ENCODE results near the gene CNOT6. TPM values are rescaled to one million over a fixed set of nuclear protein-coding genes. Genes with fewer than 3 reads are reported as not detected.

CNOT6 gene
- total RNA-seq, 1 donor from 2014 or later = 41.7 TPM

GRCh38 chr5:180625791-180626660 lies 131.8 kb downstream of the CNOT6 start:
- FAIRE-seq = no peak
- no peaks in the 10 kb centered on the region for H3K79me2 ChIP-seq (ENCODE audit: insufficient read depth, low read length)
- no peak for DNase-seq (ENCODE audit: low read depth)
- TF ChIP-seq CTCF (IDR thresholded peaks at IDR 0.05; ENCODE audit: insufficient read depth, low read depth, low read length) = no peak
- TF ChIP-seq EZH2 (IDR thresholded peaks at IDR 0.05; ENCODE audit: insufficient read depth, low read length) = no peak
- no peak overlapping the region for H2AFZ ChIP-seq (ENCODE audit: low read depth, low read length)
- H3K4me2 ChIP-seq (ENCODE audit: low read length) = no peak overlapping the region
- H3K9me3 ChIP-seq (ENCODE audit: insufficient read depth, low read depth, low read length) = no peaks in the 10 kb centered on the region
- no peaks in the 10 kb centered on the region for H3K27me3 ChIP-seq (ENCODE audit: insufficient read depth, low read length)
- no peak overlapping the region for H3K4me3 ChIP-seq (ENCODE audit: insufficient read depth, low read depth, low read length)
- no peaks in the 10 kb centered on the region for H3K9me3 Mint-ChIP-seq (ENCODE audit: unreplicated experiment)
- no peak overlapping the region for H3K27ac Mint-ChIP-seq (ENCODE audit: unreplicated experiment)
- no peaks in the 10 kb centered on the region for H3K36me3 Mint-ChIP-seq (ENCODE audit: low read depth, unreplicated experiment)
- no peaks in the 10 kb centered on the region for H4K20me1 ChIP-seq (ENCODE audit: insufficient read depth, low read length)
- H3K4me1 Mint-ChIP-seq (ENCODE audit: low read depth, unreplicated experiment) = no peaks in the 10 kb centered on the region
- no peaks in the 10 kb centered on the region for H3K36me3 ChIP-seq (ENCODE audit: insufficient read depth, low read length)
- no peaks in the 10 kb centered on the region for H3K4me1 ChIP-seq (ENCODE audit: insufficient read depth, low read length)
- no peak overlapping the region for H3K4me3 Mint-ChIP-seq (ENCODE audit: unreplicated experiment)
- no peak overlapping the region for H3K27ac ChIP-seq (ENCODE audit: low read depth, low read length)
- peaks cover 21% of the 10 kb centered on the region for H3K27me3 Mint-ChIP-seq (ENCODE audit: low read depth, unreplicated experiment)
- H3K9ac ChIP-seq (ENCODE audit: low read length) = no peak overlapping the region

- FAIRE-seq = no peak
- Mint-ChIP-seq H3K9me3 (ENCODE audit: unreplicated experiment) (no peaks in the 10 kb centered on the region), H3K36me3 (ENCODE audit: low read depth, unreplicated experiment) (no peaks in the 10 kb centered on the region), H3K27ac (ENCODE audit: unreplicated experiment) (no peak overlapping the region), H3K27me3 (ENCODE audit: low read depth, unreplicated experiment) (peaks cover 21% of the 10 kb centered on the region), H3K4me3 (ENCODE audit: unreplicated experiment) (no peak overlapping the region), H3K4me1 (ENCODE audit: low read depth, unreplicated experiment) (no peaks in the 10 kb centered on the region)
- H3K36me3 ChIP-seq (ENCODE audit: insufficient read depth, low read length) = no peaks in the 10 kb centered on the region
- no peak for DNase-seq (ENCODE audit: low read depth)
- H3K4me2 ChIP-seq (ENCODE audit: low read length) = no peak overlapping the region
- H3K9ac ChIP-seq (ENCODE audit: low read length) = no peak overlapping the region
- H4K20me1 ChIP-seq (ENCODE audit: insufficient read depth, low read length) = no peaks in the 10 kb centered on the region
- H3K79me2 ChIP-seq (ENCODE audit: insufficient read depth, low read length) = no peaks in the 10 kb centered on the region
- H3K27me3 ChIP-seq (ENCODE audit: insufficient read depth, low read length) = no peaks in the 10 kb centered on the region
- H2AFZ ChIP-seq (ENCODE audit: low read depth, low read length) = no peak overlapping the region
- H3K4me1 ChIP-seq (ENCODE audit: insufficient read depth, low read length) = no peaks in the 10 kb centered on the region
- TF ChIP-seq EZH2 (IDR thresholded peaks at IDR 0.05; ENCODE audit: insufficient read depth, low read length) (no peak), CTCF (IDR thresholded peaks at IDR 0.05; ENCODE audit: insufficient read depth, low read depth, low read length) (no peak)
- H3K9me3 ChIP-seq (ENCODE audit: insufficient read depth, low read depth, low read length) = no peaks in the 10 kb centered on the region
- H3K4me3 ChIP-seq (ENCODE audit: insufficient read depth, low read depth, low read length) = no peak overlapping the region
- no peak overlapping the region for H3K27ac ChIP-seq (ENCODE audit: low read depth, low read length)
Observed at GRCh38 chr5:180626661-180627385, 132.6 kb downstream of the CNOT6 start.
